Uterus (tissue), 4 donors: ENCODE results near the gene OFD1. TPM values are rescaled to one million over a fixed set of nuclear protein-coding genes. Genes with fewer than 3 reads are reported as not detected.

Source experiments
- DNase-seq, 2 donors: peaks; one replicate each; pipeline ENCODE4 v3.0.0-alpha.2; 2019 to 2020
- H3K27ac ChIP-seq, 2 donors: fragments of 200-600 bp; sonication (generic); 1 replicate in 1 of 2; 2 replicates in 1 of 2; pipeline ENCODE4 v1.5.1; 2016 to 2018
- H3K27me3 ChIP-seq, 2 donors: fragments of 200-600 bp; sonication (generic); one replicate each; pipeline ENCODE4 v1.5.1; 2018 to 2019; ENCODE audit warnings: control low read depth in 1 of 2
- H3K36me3 ChIP-seq, 2 donors: fragments of 200-600 bp; sonication (generic); one replicate each; pipeline ENCODE4 v1.5.1; 2019; ENCODE audit warnings: control low read depth in 1 of 2
- H3K4me1 ChIP-seq, 2 donors: fragments of 200-600 bp; sonication (generic); one replicate each; pipeline ENCODE4 v1.5.1; 2018 to 2019; ENCODE audit warnings: control low read depth in 1 of 2
- H3K4me3 ChIP-seq, 2 donors: fragments of 200-600 bp; sonication (generic); 1 replicate in 1 of 2; 2 replicates in 1 of 2; pipeline ENCODE4 v1.5.1; 2018 to 2019; ENCODE audit warnings: mild to moderate bottlenecking in 1 of 2
- H3K9me3 ChIP-seq, 2 donors: fragments of 200-600 bp; sonication (generic); one replicate each; pipeline ENCODE4 v1.5.1; 2019; ENCODE audit warnings: control low read depth in 1 of 2
- POLR2A ChIP-seq, 2 donors: fragments of 450-650 bp; IDR thresholded peaks; one replicate each; pipeline ENCODE4 v1.6.1; 2016; ENCODE audit warnings: antibody characterized with exemption in 2 of 2, mild to moderate bottlenecking in 1 of 2, moderate library complexity in 1 of 2
- intact Hi-C: fragments of 100-400 bp; cut with DNase I; formaldehyde crosslinking; loops from one replicate; pipeline ENCODE4 v1.15.1; 2023; ENCODE audit warnings: low total_unique reads
- total RNA-seq, 4 donors: library from RNA; depleted of rRNA in 3 of 4; stranded (reverse); fragments of >200 nt in 3 of 4; gene quantifications; one replicate each; pipeline versions ENCODE4 v1.1.0 to v1.2.4, GENCODE V29; 2014 to 2023
- TF ChIP-seq, protein P1 (sequence below), 4 experiments: fragments of 200-600 bp in 2 of 4; fragments of 450-650 bp in 2 of 4; sonication (generic) in 2 of 4; IDR thresholded peaks; one replicate each; pipeline ENCODE4 v1.5.1; 2016 to 2019; ENCODE audit warnings: antibody characterized with exemption in 4 of 4, mild to moderate bottlenecking in 2 of 4, moderate library complexity in 1 of 4
- donor health status: DM: yes; HTN: yes; CAD: no.

The OFD1 gene
- total RNA-seq, 4 donors from 2014 or later: 24.1 to 172 (median 49.7) TPM

GRCh38 chrX:13688958-13689740, 45.4 kb upstream of the OFD1 start, which contains the start of gene RAB9A:
RAB9A (plus strand) TSS chrX:13689128; CDS start chrX:13708747, 19,619 bp downstream.
- no peaks in the 10 kb centered on the region for H3K9me3 ChIP-seq
- H3K27me3 ChIP-seq: no peaks in the 10 kb centered on the region
- H3K27ac ChIP-seq: peak within 1 kb of the TSS; percentile 89 to 96
- DNase-seq: peak; percentile 87 to 94
- no peaks in the 10 kb centered on the region for H3K4me1 ChIP-seq
- TF ChIP-seq POLR2A (IDR thresholded peaks at IDR 0.05): peak; percentile 81 to 93
- TF ChIP-seq, protein P1, sequence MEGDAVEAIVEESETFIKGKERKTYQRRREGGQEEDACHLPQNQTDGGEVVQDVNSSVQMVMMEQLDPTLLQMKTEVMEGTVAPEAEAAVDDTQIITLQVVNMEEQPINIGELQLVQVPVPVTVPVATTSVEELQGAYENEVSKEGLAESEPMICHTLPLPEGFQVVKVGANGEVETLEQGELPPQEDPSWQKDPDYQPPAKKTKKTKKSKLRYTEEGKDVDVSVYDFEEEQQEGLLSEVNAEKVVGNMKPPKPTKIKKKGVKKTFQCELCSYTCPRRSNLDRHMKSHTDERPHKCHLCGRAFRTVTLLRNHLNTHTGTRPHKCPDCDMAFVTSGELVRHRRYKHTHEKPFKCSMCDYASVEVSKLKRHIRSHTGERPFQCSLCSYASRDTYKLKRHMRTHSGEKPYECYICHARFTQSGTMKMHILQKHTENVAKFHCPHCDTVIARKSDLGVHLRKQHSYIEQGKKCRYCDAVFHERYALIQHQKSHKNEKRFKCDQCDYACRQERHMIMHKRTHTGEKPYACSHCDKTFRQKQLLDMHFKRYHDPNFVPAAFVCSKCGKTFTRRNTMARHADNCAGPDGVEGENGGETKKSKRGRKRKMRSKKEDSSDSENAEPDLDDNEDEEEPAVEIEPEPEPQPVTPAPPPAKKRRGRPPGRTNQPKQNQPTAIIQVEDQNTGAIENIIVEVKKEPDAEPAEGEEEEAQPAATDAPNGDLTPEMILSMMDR (IDR thresholded peaks at IDR 0.05): no peak
- intact Hi-C loops: loop anchor here (10.0 kb wide), 1 partner anchor 46 kb away; the partner anchor contains the start of genes OFD1 and TRAPPC2
- H3K4me3 ChIP-seq: peak within 1 kb of the TSS; percentile 46 to 89
- no peaks in the 10 kb centered on the region for H3K36me3 ChIP-seq

- TF ChIP-seq POLR2A (IDR thresholded peaks at IDR 0.05): no peak
- TF ChIP-seq, protein P1 (IDR thresholded peaks at IDR 0.05): no peak
- peak overlapping the region; percentile 46 to 89 for H3K4me3 ChIP-seq
- H3K9me3 ChIP-seq: no peaks in the 10 kb centered on the region
- H3K36me3 ChIP-seq: no peaks in the 10 kb centered on the region
- peak overlapping the region; percentile 89 to 96 for H3K27ac ChIP-seq
- no peak for DNase-seq
- H3K4me1 ChIP-seq: no peaks in the 10 kb centered on the region
- H3K27me3 ChIP-seq: no peaks in the 10 kb centered on the region
- intact Hi-C loops: loop anchor here (10.0 kb wide), 1 partner anchor 45 kb away; the partner anchor contains the start of genes OFD1 and TRAPPC2
Observed at GRCh38 chrX:13689741-13690211, 44.8 kb upstream of the OFD1 start.

- Histone ChIP-seq H3K4me1 (no peaks in the 10 kb centered on the region), H3K27me3 (no peaks in the 10 kb centered on the region), H3K4me3 (peak overlapping the region; percentile 46 to 89), H3K36me3 (no peaks in the 10 kb centered on the region), H3K9me3 (no peaks in the 10 kb centered on the region), H3K27ac (peak overlapping the region; percentile 89 to 96)
- no peak for DNase-seq
- intact Hi-C loops: no loop called here
- TF ChIP-seq POLR2A (IDR thresholded peaks at IDR 0.05): no peak
- TF ChIP-seq, protein P1 (IDR thresholded peaks at IDR 0.05): no peak
Observed at GRCh38 chrX:13690836-13691235, 43.7 kb upstream of the OFD1 start.

DNA sequence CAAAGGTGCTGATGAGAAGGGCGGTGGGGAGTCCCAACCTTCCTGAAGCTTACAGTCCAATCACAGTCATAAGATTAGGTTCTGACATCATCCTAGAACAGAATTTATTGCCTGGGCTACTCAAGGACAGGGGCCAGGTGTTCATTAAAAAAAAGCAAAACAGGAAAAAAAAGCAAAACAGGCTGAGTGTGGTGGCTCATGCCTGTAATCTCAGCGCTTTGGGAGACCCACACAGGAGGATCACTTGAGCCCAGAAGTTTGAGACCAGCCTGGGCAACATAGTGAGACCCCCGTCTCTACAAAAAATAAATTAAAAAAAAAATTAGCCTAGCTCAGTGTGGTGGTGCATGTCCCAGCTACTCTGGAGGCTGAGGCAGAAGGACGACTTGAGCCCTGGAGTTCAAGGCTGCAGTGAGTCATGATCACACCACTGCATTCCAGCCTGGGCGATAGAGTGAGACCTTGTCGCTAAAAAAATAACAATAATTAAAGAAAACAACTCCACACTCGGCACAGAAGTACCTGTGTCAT, 42.6 kb upstream of the OFD1 start:
- Histone ChIP-seq H3K27me3 (no peaks in the 10 kb centered on the region), H3K4me1 (no peaks in the 10 kb centered on the region), H3K4me3 (no peak overlapping the region), H3K9me3 (no peaks in the 10 kb centered on the region), H3K36me3 (no peaks in the 10 kb centered on the region), H3K27ac (peak overlapping the region in 1 of 2 donors; percentile 36)
- no peak for DNase-seq
- intact Hi-C loops: no loop called here
- TF ChIP-seq, protein P1 (IDR thresholded peaks at IDR 0.05): no peak
- TF ChIP-seq POLR2A (IDR thresholded peaks at IDR 0.05): no peak

DNA sequence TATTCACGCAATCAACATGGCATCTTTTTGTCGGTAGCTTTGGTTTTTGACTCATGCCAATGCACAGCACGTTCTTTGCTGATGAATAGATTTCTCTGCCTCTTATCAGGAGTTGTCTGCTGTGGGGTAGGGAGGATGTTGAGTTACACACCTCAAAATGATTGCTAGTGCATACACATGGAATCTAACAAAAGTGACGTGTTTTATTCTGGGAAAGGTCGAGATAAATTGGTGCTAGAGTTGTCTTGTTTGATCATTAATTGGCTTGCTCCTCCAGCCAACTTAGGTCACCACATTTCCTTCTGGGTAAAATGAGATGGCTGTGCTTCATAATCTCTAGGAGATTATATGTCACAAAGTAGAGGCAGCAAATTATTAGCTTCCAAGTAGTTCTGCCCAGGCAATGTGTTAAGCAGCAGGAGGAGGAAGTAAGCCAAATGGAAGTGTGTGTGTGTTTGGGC, 41.7 kb upstream of the OFD1 start:
- intact Hi-C loops: no loop called here
- H3K27ac ChIP-seq: peak overlapping the region; percentile 16 to 36
- no peaks in the 10 kb centered on the region for H3K4me1 ChIP-seq

More for the DNA sequence above, 41.7 kb upstream of the OFD1 start:
- no peaks in the 10 kb centered on the region for H3K27me3 ChIP-seq
- H3K36me3 ChIP-seq: no peaks in the 10 kb centered on the region
- no peak for DNase-seq
- no peaks in the 10 kb centered on the region for H3K9me3 ChIP-seq
- TF ChIP-seq POLR2A (IDR thresholded peaks at IDR 0.05): no peak
- TF ChIP-seq, protein P1 (IDR thresholded peaks at IDR 0.05): no peak
- H3K4me3 ChIP-seq: no peak overlapping the region
